NT2/D1 (cell line): ENCODE results near the gene TMEM140.

ENCODE experiments used
- SUZ12 ChIP-seq: IDR thresholded peaks from 2 replicates; pipeline ENCODE4 v1.6.1; 2011; ENCODE audit not compliant: insufficient read length, insufficient read depth; ENCODE audit errors: extremely low read depth
- YY1 ChIP-seq: IDR thresholded peaks from 2 replicates; pipeline ENCODE4 v1.6.1; 2011; ENCODE audit not compliant: insufficient read length, insufficient read depth
- ZNF274 ChIP-seq: IDR thresholded peaks from 2 replicates; pipeline ENCODE4 v1.6.1; 2011; ENCODE audit warnings: mild to moderate bottlenecking, low read depth, low read length

DNA sequence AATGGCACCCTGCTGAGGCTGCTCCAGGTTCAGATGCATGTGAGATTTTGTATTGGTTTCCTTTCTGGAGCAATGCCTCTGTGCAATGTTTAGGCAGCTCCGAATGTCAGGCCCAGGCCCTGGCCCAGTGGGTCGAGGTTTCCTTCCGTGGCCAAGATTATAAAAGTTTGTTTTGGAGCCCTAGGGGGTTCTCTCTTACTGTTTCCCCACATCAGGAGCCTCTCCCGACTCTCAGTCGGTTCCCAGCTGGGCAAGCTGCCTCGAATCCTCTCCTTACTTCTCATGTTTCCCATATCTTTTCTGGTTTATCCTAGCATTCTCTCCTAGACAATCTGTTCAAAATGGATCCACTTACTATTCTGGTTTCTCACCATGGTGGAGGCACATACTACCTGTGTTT, 11.0 kb downstream of the TMEM140 start:
- TF ChIP-seq ZNF274 (no peak), SUZ12 (no peak), YY1 (no peak)
